ENCODE results near the gene SULT1A1. TPM values are rescaled to one million over a fixed set of nuclear protein-coding genes. Genes with fewer than 3 reads are reported as not detected.
"Not testable (repeated sequence)": the region's sequence is repeated elsewhere in the genome, so short reads cannot be mapped to it uniquely, and the experiment has no call there.

The SULT1A1 gene
- total and polyA plus RNA-seq, 2 experiments from 2014 or later, result 15.0 to 18.8 TPM

DNA sequence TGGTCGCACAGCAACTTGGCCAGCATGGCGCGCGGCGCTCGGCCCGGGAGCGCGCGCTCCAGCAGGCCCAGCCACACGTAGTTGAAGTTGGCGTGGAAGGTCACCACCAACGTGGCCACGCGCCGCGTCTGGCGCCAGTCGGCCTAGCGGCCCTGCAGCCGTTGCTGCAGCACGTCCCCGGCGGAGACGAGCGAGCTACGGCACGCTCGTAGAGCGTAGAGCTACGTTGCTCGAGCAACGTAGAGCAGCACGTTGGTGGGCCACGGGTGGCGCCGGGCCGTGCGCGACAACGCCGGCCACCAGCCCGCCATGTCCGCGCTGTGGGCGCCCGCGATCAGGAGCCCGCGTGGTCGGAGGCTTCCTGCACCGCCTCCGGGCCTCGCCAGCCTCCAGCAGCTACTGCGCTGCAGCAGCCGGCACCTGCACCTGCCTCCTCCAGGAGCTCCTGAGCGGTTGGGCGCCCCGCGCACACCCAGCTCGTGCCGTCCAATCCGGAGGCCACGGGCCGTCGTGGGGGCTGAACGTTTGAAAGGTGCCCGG is 13.4 kb upstream of the SULT1A1 start:
- Histone ChIP-seq H3K27me3 (no peaks in the 10 kb centered on the region), H3K4me2 (no peak overlapping the region), H3K79me2 (no peaks in the 10 kb centered on the region), H2AFZ (no peak overlapping the region), H3K9me2 (replicated peaks; ENCODE audit: insufficient read depth) (no peaks in the 10 kb centered on the region), H3K27ac (no peak overlapping the region), H3K4me1 (ENCODE audit: insufficient read depth) (peaks cover 7% of the 10 kb centered on the region), H3K4me3 (no peak overlapping the region), H3K9me3 (ENCODE audit: low read depth) (no peaks in the 10 kb centered on the region), H3K36me3 (replicated peaks; ENCODE audit: insufficient read depth, low read depth) (no peaks in the 10 kb centered on the region), H4K20me1 (ENCODE audit: insufficient read depth, poor library complexity, severe bottlenecking) (no peaks in the 10 kb centered on the region)
- whole genome bisulfite sequencing (ENCODE audit: low lambda C conversion rate, missing lambda C conversion rate), result 97% methylated on average over 57 of the region's 68 CpGs
- TF ChIP-seq EZH2phosphoT487 (IDR thresholded peaks at IDR 0.05; ENCODE audit: low read depth, severe bottlenecking, unreplicated experiment), result no peak
- TF ChIP-seq, protein P1, sequence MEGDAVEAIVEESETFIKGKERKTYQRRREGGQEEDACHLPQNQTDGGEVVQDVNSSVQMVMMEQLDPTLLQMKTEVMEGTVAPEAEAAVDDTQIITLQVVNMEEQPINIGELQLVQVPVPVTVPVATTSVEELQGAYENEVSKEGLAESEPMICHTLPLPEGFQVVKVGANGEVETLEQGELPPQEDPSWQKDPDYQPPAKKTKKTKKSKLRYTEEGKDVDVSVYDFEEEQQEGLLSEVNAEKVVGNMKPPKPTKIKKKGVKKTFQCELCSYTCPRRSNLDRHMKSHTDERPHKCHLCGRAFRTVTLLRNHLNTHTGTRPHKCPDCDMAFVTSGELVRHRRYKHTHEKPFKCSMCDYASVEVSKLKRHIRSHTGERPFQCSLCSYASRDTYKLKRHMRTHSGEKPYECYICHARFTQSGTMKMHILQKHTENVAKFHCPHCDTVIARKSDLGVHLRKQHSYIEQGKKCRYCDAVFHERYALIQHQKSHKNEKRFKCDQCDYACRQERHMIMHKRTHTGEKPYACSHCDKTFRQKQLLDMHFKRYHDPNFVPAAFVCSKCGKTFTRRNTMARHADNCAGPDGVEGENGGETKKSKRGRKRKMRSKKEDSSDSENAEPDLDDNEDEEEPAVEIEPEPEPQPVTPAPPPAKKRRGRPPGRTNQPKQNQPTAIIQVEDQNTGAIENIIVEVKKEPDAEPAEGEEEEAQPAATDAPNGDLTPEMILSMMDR (IDR thresholded peaks at IDR 0.05; ENCODE audit: poor library complexity), result no peak
- no peak for TF ChIP-seq EZH2 (IDR thresholded peaks at IDR 0.05; ENCODE audit: borderline replicate concordance)
- DNase-seq (ENCODE audit: low spot score), result no peak

DNA sequence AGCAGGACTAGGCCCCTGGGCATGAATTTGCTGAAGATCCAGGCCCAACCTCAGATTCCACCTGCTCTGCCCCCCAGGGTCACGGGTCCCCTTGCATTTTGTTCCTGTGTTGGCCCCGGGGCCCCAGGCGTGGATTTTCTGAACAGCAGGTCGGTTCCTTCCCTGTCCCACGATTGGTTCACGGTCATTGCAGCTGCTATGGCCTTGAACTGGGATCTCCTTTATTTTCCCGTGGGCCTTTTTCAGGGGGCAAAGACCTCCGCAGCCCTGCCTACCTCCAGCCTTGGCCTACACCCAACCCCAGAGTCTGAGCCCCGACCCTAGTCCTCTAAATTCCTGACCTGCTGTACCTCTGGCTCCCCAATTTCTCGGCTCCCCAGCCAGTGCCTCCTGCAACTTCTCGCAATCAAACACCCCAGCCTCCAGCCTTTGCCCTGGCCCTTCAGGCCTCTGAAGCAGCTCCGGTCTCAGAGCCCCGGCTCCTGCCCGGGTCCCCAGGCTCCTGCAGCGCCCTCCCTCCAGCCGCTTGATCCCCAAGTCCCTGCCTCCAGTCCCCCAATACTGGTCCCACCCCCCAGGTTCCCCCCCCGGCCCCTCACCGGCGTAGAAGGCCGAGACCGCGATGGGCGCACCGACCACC is 12.8 kb upstream of the SULT1A1 start:
- not testable (repeated sequence) for H2AFZ ChIP-seq; H3K27ac ChIP-seq; H3K9me2 ChIP-seq (replicated peaks; ENCODE audit: insufficient read depth); H3K79me2 ChIP-seq; H3K4me1 ChIP-seq (ENCODE audit: insufficient read depth); DNase-seq (ENCODE audit: low spot score); H3K9me3 ChIP-seq (ENCODE audit: low read depth); H3K36me3 ChIP-seq (replicated peaks; ENCODE audit: insufficient read depth, low read depth); H4K20me1 ChIP-seq (ENCODE audit: insufficient read depth, poor library complexity, severe bottlenecking); H3K4me3 ChIP-seq; H3K4me2 ChIP-seq; H3K27me3 ChIP-seq
- 93% methylated on average over 11 of the region's 24 CpGs for WGBS (ENCODE audit: low lambda C conversion rate, missing lambda C conversion rate)

DNA sequence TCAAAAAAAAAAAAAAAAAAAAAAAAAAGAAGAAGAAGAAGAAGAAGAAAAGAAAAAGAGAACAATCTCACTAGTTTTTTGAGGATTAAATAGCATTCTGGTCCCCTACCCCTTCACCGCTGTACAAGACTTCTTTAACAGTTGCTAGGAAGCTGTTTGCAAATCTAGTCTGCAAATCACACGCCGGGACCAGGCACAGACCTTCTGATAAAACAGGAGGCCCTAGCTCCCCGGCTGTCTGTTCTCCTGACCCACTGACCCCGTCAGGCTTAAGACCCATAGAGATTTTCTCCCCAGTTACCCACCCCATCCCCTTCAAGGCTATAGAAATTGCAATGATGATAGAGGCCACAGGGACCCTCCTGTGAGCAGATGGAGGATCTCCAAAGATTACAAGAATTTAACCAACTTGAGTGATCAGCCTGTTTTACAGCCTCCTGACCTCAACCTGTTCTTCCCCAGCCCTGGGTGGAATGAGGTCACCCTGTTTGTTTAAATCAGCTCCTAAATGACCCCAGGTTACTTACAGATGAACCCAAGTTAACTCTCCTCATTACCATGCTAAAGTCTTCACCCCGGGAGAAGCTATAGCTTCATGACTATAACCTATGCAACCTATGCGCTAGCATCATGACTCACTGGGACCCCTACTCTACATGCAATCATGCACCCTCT is 11.8 kb upstream of the SULT1A1 start:
- no peaks in the 10 kb centered on the region for H4K20me1 ChIP-seq (ENCODE audit: insufficient read depth, poor library complexity, severe bottlenecking)
- H3K36me3 ChIP-seq (replicated peaks; ENCODE audit: insufficient read depth, low read depth), result no peaks in the 10 kb centered on the region
- no peaks in the 10 kb centered on the region for H3K9me3 ChIP-seq (ENCODE audit: low read depth)
- WGBS (ENCODE audit: low lambda C conversion rate, missing lambda C conversion rate), result 32% methylated on average over 7 of the region's 7 CpGs
- H3K79me2 ChIP-seq, result no peaks in the 10 kb centered on the region
- TF ChIP-seq EZH2 (IDR thresholded peaks at IDR 0.05; ENCODE audit: borderline replicate concordance) (no peak), EZH2phosphoT487 (IDR thresholded peaks at IDR 0.05; ENCODE audit: low read depth, severe bottlenecking, unreplicated experiment) (no peak)
- TF ChIP-seq, protein P1 (IDR thresholded peaks at IDR 0.05; ENCODE audit: poor library complexity), result no peak
- no peak overlapping the region for H3K4me3 ChIP-seq
- no peak overlapping the region for H2AFZ ChIP-seq
- H3K9me2 ChIP-seq (replicated peaks; ENCODE audit: insufficient read depth), result no peaks in the 10 kb centered on the region
- H3K27me3 ChIP-seq, result no peaks in the 10 kb centered on the region
- H3K4me1 ChIP-seq (ENCODE audit: insufficient read depth), result peaks cover 7% of the 10 kb centered on the region
- H3K27ac ChIP-seq, result no peak overlapping the region
- peak overlapping the region; percentile 11 for H3K4me2 ChIP-seq
- no peak for DNase-seq (ENCODE audit: low spot score)

DNA sequence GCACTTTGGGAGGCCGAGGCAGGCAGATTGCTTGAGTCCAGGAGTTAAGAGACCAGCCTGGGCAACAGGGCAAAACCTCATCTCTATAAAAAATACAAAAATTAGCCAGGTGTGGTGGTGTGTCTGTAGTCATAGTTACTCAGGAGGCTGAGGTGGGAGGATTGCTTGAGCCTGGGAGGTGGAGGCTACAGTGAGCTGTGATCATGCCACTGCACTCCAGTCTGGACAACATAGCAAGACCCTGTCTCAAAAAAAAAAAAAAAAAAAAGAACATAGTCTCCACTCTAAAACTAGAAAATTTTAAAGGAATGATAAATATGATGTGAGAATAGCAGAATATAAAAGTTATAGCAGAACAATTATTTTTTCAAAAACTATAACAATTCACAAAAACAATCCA is 10.5 kb upstream of the SULT1A1 start:
- H3K9me2 ChIP-seq (replicated peaks; ENCODE audit: insufficient read depth); H3K4me2 ChIP-seq; H3K27ac ChIP-seq; H4K20me1 ChIP-seq (ENCODE audit: insufficient read depth, poor library complexity, severe bottlenecking); H3K4me1 ChIP-seq (ENCODE audit: insufficient read depth); H3K27me3 ChIP-seq; H3K9me3 ChIP-seq (ENCODE audit: low read depth); H2AFZ ChIP-seq; H3K4me3 ChIP-seq; H3K36me3 ChIP-seq (replicated peaks; ENCODE audit: insufficient read depth, low read depth); H3K79me2 ChIP-seq; DNase-seq (ENCODE audit: low spot score): not testable (repeated sequence)
- 100% methylated on average over 1 of the region's 1 CpG for WGBS (ENCODE audit: low lambda C conversion rate, missing lambda C conversion rate)

Measured in hepatocyte (in vitro differentiated cells).